Stimulated activated CD8-positive, alpha-beta memory T cell treated with anti-CD3 and anti-CD28 coated beads, Interleukin-12 subunit alpha, Interleukin-12 subunit beta, amount 100 ng/mL, for 1 hour (primary cell): Measurements from ENCODE around the gene ANKRD13B.
"Not testable (repeated sequence)": the region's sequence is repeated elsewhere in the genome, so short reads cannot be mapped to it uniquely, and the experiment has no call there.

Experiments used
- DNase-seq: peaks from one replicate; pipeline ENCODE4 v3.0.0-alpha.2; 2020; ENCODE audit warnings: low read depth

The ANKRD13B gene

GRCh38 chr17:29642171-29642611 is 49.3 kb downstream of the ANKRD13B start:
- no peak for DNase-seq

GRCh38 chr17:29643817-29644160 is 50.9 kb downstream of the ANKRD13B start:
- DNase-seq, result no peak

- DNase-seq, result no peak
These were observed 52.7 kb downstream of the ANKRD13B start for GRCh38 chr17:29645515-29646051.

- DNase-seq, result no peak
These were observed 55.1 kb downstream of the ANKRD13B start for GRCh38 chr17:29648005-29648404.

GRCh38 chr17:29649359-29649758 is 56.4 kb downstream of the ANKRD13B start:
- DNase-seq, result no peak

GRCh38 chr17:29650396-29650795 is 57.5 kb downstream of the ANKRD13B start:
- DNase-seq, result no peak

- not testable (repeated sequence) for DNase-seq
These were observed 59.0 kb downstream of the ANKRD13B start for GRCh38 chr17:29651913-29652312.

- no peak for DNase-seq
These were observed 60.0 kb downstream of the ANKRD13B start for GRCh38 chr17:29652976-29653375.

- no peak for DNase-seq
These were observed 61.2 kb downstream of the ANKRD13B start for GRCh38 chr17:29653995-29654714.

- DNase-seq, result no peak
These were observed 62.4 kb downstream of the ANKRD13B start for GRCh38 chr17:29655323-29655722.

GRCh38 chr17:29659155-29659554 is 66.2 kb downstream of the ANKRD13B start:
- no peak for DNase-seq

GRCh38 chr17:29661213-29661612 is 68.3 kb downstream of the ANKRD13B start:
- DNase-seq, result no peak

- no peak for DNase-seq
These were observed 70.2 kb downstream of the ANKRD13B start for GRCh38 chr17:29663155-29663554.
